Keratinocyte (primary cell): Measurements from ENCODE around the gene HELZ2.

Experiments used
- EZH2 ChIP-seq: IDR thresholded peaks from one replicate; pipeline ENCODE4 v1.6.1; 2012; ENCODE audit warnings: inconsistent platforms, mild to moderate bottlenecking, low read length, moderate library complexity
- TF ChIP-seq, protein P1 (sequence below), 3 experiments: IDR thresholded peaks in 1 of 3; conservative IDR thresholded peaks in 1 of 3; optimal IDR thresholded peaks in 1 of 3; 2 replicates in 2 of 3; 3 replicates in 1 of 3; pipeline versions ENCODE3 to v1.5.1; 2011; ENCODE audit warnings: low read length in 3 of 3, mild to moderate bottlenecking in 3 of 3, moderate library complexity in 2 of 3, control low read depth in 1 of 3, inconsistent platforms in 1 of 3; ENCODE audit not compliant: insufficient read depth in 2 of 3; ENCODE audit errors: extremely low read depth in 1 of 3

GRCh38 chr20:63576311-63576710 lies 2.3 kb upstream of the HELZ2 start:
- TF ChIP-seq, protein P1, sequence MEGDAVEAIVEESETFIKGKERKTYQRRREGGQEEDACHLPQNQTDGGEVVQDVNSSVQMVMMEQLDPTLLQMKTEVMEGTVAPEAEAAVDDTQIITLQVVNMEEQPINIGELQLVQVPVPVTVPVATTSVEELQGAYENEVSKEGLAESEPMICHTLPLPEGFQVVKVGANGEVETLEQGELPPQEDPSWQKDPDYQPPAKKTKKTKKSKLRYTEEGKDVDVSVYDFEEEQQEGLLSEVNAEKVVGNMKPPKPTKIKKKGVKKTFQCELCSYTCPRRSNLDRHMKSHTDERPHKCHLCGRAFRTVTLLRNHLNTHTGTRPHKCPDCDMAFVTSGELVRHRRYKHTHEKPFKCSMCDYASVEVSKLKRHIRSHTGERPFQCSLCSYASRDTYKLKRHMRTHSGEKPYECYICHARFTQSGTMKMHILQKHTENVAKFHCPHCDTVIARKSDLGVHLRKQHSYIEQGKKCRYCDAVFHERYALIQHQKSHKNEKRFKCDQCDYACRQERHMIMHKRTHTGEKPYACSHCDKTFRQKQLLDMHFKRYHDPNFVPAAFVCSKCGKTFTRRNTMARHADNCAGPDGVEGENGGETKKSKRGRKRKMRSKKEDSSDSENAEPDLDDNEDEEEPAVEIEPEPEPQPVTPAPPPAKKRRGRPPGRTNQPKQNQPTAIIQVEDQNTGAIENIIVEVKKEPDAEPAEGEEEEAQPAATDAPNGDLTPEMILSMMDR (optimal IDR thresholded peaks at IDR 0.05 in 1 of 3, IDR thresholded peaks at IDR 0.05 in 1 of 3, conservative IDR thresholded peaks at IDR 0.05 in 1 of 3; ENCODE audit: extremely low read depth in 1 of 3, insufficient read depth in 2 of 3, low read length in 3 of 3), result no peak
- TF ChIP-seq EZH2, result no peak
